ENCODE results near the gene MGMT.

MGMT gene

DNA sequence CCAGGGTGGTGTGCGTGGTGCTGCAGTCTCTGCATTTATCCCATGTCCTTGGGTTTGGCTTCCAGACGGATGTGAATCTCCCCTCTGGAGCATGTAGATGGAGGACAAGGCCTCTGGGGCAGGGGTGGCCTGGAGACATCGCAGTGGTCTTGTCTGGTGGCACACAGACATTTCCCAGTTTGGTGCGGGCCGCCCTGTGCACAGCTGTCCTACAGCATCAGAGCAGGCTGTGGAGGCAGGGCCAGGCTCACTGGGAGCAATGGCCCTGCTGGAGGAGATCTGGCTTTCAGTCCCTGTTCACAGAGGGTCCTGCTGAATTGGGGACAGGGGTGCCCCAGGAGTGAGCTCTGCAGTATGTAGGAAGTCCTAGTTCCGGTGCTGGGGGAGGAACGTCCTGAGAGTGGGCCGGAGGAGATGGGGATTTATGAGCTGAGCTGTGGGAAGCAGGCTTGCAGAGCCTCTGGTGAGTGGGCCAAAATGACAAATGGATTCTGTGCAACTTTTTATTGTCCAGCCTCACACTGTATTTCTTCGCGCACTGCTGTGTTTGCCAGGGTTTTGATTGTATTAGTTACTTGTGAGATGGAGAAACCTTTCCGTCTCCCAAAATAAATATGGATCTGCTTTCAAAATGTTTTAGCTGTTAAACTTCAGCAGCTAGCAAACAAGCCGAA is 40.3 kb downstream of the MGMT start:
- Histone ChIP-seq H3K4me3 (replicated peaks; ENCODE audit: insufficient read depth, low read length) (no peak overlapping the region), H3K27ac (replicated peaks) (no peak overlapping the region), H3K27me3 (ENCODE audit: insufficient read depth, poor library complexity, severe bottlenecking) (no peaks in the 10 kb centered on the region)
- TF ChIP-seq POLR2AphosphoS5 (IDR thresholded peaks at IDR 0.05; ENCODE audit: low read depth) = no peak
- TF ChIP-seq SPI1 (IDR thresholded peaks at IDR 0.05; ENCODE audit: borderline replicate concordance, low read depth) = no peak
- TF ChIP-seq, protein P1, sequence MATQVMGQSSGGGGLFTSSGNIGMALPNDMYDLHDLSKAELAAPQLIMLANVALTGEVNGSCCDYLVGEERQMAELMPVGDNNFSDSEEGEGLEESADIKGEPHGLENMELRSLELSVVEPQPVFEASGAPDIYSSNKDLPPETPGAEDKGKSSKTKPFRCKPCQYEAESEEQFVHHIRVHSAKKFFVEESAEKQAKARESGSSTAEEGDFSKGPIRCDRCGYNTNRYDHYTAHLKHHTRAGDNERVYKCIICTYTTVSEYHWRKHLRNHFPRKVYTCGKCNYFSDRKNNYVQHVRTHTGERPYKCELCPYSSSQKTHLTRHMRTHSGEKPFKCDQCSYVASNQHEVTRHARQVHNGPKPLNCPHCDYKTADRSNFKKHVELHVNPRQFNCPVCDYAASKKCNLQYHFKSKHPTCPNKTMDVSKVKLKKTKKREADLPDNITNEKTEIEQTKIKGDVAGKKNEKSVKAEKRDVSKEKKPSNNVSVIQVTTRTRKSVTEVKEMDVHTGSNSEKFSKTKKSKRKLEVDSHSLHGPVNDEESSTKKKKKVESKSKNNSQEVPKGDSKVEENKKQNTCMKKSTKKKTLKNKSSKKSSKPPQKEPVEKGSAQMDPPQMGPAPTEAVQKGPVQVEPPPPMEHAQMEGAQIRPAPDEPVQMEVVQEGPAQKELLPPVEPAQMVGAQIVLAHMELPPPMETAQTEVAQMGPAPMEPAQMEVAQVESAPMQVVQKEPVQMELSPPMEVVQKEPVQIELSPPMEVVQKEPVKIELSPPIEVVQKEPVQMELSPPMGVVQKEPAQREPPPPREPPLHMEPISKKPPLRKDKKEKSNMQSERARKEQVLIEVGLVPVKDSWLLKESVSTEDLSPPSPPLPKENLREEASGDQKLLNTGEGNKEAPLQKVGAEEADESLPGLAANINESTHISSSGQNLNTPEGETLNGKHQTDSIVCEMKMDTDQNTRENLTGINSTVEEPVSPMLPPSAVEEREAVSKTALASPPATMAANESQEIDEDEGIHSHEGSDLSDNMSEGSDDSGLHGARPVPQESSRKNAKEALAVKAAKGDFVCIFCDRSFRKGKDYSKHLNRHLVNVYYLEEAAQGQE (IDR thresholded peaks at IDR 0.05; ENCODE audit: insufficient replicate concordance, low read depth) = no peak
- no peak for TF ChIP-seq GABPA (IDR thresholded peaks at IDR 0.05; ENCODE audit: low read depth)
- TF ChIP-seq, protein P2, sequence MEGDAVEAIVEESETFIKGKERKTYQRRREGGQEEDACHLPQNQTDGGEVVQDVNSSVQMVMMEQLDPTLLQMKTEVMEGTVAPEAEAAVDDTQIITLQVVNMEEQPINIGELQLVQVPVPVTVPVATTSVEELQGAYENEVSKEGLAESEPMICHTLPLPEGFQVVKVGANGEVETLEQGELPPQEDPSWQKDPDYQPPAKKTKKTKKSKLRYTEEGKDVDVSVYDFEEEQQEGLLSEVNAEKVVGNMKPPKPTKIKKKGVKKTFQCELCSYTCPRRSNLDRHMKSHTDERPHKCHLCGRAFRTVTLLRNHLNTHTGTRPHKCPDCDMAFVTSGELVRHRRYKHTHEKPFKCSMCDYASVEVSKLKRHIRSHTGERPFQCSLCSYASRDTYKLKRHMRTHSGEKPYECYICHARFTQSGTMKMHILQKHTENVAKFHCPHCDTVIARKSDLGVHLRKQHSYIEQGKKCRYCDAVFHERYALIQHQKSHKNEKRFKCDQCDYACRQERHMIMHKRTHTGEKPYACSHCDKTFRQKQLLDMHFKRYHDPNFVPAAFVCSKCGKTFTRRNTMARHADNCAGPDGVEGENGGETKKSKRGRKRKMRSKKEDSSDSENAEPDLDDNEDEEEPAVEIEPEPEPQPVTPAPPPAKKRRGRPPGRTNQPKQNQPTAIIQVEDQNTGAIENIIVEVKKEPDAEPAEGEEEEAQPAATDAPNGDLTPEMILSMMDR (IDR thresholded peaks at IDR 0.05; ENCODE audit: insufficient read depth, low read length) = no peak
- no peak for DNase-seq (ENCODE audit: low read depth in 1 of 2, low spot score in 1 of 2)

DNA sequence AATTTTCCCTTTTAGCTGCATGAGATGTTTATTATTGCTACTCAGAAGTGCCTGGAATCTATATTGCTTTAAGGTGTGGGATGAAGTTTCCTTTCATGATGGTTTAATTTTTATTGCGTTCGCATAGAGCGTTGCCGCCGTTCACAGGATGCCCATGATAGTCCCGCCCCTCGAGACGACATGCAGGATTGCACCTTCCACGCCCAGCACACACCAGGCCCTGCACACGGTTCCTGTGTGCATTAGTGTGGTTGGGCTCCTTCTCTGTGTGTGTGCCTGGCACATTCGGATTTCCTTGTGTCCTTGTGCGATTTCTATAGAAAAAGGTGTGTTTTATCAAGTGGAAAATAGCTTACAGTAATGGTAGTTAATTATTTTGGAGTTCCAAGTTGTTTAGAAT is 42.1 kb downstream of the MGMT start:
- no peaks in the 10 kb centered on the region for H3K27me3 ChIP-seq (ENCODE audit: insufficient read depth, poor library complexity, severe bottlenecking)
- TF ChIP-seq, protein P1 (IDR thresholded peaks at IDR 0.05; ENCODE audit: insufficient replicate concordance, low read depth) = no peak
- TF ChIP-seq POLR2AphosphoS5 (IDR thresholded peaks at IDR 0.05; ENCODE audit: low read depth) (no peak), GABPA (IDR thresholded peaks at IDR 0.05; ENCODE audit: low read depth) (no peak), SPI1 (IDR thresholded peaks at IDR 0.05; ENCODE audit: borderline replicate concordance, low read depth) (no peak)
- TF ChIP-seq, protein P2 (IDR thresholded peaks at IDR 0.05; ENCODE audit: insufficient read depth, low read length) = no peak
- H3K27ac ChIP-seq (replicated peaks) = no peak overlapping the region
- H3K4me3 ChIP-seq (replicated peaks; ENCODE audit: insufficient read depth, low read length) = no peak overlapping the region
- no peak for DNase-seq (ENCODE audit: low read depth in 1 of 2, low spot score in 1 of 2)

DNA sequence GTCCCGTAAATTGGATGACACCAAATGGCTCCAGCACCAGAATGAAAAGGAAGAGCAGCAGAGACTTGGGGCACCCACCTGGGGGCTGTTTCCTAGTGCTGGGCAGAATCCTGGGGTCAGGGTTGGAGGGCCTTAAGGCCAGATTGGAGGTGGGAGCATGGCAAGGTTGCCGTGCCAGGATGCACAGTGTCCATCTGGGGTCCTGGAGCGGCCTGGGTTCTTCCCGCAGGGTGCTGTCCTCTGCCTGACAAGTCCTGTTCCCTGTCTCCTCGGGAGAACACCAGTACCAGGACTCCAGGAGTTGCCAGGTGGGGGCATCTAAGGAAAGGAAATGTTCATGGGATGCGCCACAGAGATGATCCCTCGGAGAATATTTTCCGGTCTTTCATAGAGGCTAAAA is 42.8 kb downstream of the MGMT start:
- Histone ChIP-seq H3K27me3 (ENCODE audit: insufficient read depth, poor library complexity, severe bottlenecking) (no peaks in the 10 kb centered on the region), H3K27ac (replicated peaks) (no peak overlapping the region), H3K4me3 (replicated peaks; ENCODE audit: insufficient read depth, low read length) (no peak overlapping the region)
- no peak for TF ChIP-seq GABPA (IDR thresholded peaks at IDR 0.05; ENCODE audit: low read depth)
- TF ChIP-seq, protein P2 (IDR thresholded peaks at IDR 0.05; ENCODE audit: insufficient read depth, low read length) = no peak
- no peak for TF ChIP-seq POLR2AphosphoS5 (IDR thresholded peaks at IDR 0.05; ENCODE audit: low read depth)
- TF ChIP-seq, protein P1 (IDR thresholded peaks at IDR 0.05; ENCODE audit: insufficient replicate concordance, low read depth) = no peak
- no peak for TF ChIP-seq SPI1 (IDR thresholded peaks at IDR 0.05; ENCODE audit: borderline replicate concordance, low read depth)
- DNase-seq (ENCODE audit: low read depth in 1 of 2, low spot score in 1 of 2) = no peak
